MM.1S (cell line): ENCODE results near the gene PRICKLE1.

ENCODE experiments used
- DNase-seq: peaks from one replicate; pipeline ENCODE4 v3.0.0-alpha.2; 2015
- H2AFZ ChIP-seq: fragments of 300-600 bp; sonication (generic); 2 replicates; pipeline ENCODE4 v1.6.0; 2016; ENCODE audit warnings: antibody characterized with exemption, low read length
- H3F3A ChIP-seq: fragments of 300-600 bp; sonication (generic); 2 replicates; pipeline ENCODE4 v1.6.1; 2016; ENCODE audit warnings: mild to moderate bottlenecking, antibody characterized with exemption, low read length, moderate library complexity, mixed read lengths; ENCODE audit not compliant: insufficient read depth
- H3K27ac ChIP-seq: fragments of 300-600 bp; sonication (generic); 2 replicates; pipeline ENCODE4 v1.5.1; 2016; ENCODE audit warnings: mild to moderate bottlenecking, low read length
- H3K27me3 ChIP-seq: fragments of 300-600 bp; sonication (generic); replicated peaks from 2 replicates; pipeline ENCODE4 v1.6.0; 2016; ENCODE audit warnings: low read length; ENCODE audit not compliant: insufficient read depth
- H3K36me3 ChIP-seq: fragments of 300-600 bp; sonication (generic); replicated peaks from 2 replicates; pipeline ENCODE4 v1.6.1; 2016; ENCODE audit warnings: mild to moderate bottlenecking, low read length, mixed read lengths; ENCODE audit not compliant: insufficient read depth
- H3K4me1 ChIP-seq: fragments of 300-600 bp; sonication (generic); 2 replicates; pipeline ENCODE4 v1.6.1; 2016; ENCODE audit warnings: low read length, mixed read lengths
- H3K4me2 ChIP-seq: fragments of 300-600 bp; sonication (generic); 2 replicates; pipeline ENCODE4 v1.6.0; 2016; ENCODE audit warnings: low read depth, low read length
- H3K4me3 ChIP-seq: fragments of 300-600 bp; sonication (generic); 2 replicates; pipeline ENCODE4 v1.5.1; 2016; ENCODE audit warnings: low read length, mixed read lengths
- H3K79me2 ChIP-seq: fragments of 300-600 bp; sonication (generic); 2 replicates; pipeline ENCODE4 v1.6.1; 2016; ENCODE audit warnings: mixed run types, low read length, mixed read lengths
- H3K9ac ChIP-seq: fragments of 300-600 bp; sonication (generic); 2 replicates; pipeline ENCODE4 v1.6.1; 2016; ENCODE audit warnings: low read length, mixed read lengths
- H3K9me2 ChIP-seq: fragments of 300-600 bp; sonication (generic); replicated peaks from 2 replicates; pipeline ENCODE4 v1.6.1; 2016; ENCODE audit warnings: mild to moderate bottlenecking, low read length, mixed read lengths; ENCODE audit not compliant: insufficient read depth
- H3K9me3 ChIP-seq: fragments of 300-600 bp; sonication (generic); replicated peaks from 2 replicates; pipeline ENCODE4 v1.6.1; 2016; ENCODE audit warnings: mild to moderate bottlenecking, low read length, mixed read lengths; ENCODE audit not compliant: insufficient read depth
- H4K20me1 ChIP-seq: fragments of 300-600 bp; sonication (generic); 2 replicates; pipeline ENCODE4 v1.6.1; 2016; ENCODE audit warnings: mild to moderate bottlenecking, low read length, moderate library complexity, mixed read lengths; ENCODE audit not compliant: insufficient read depth
- CTCF ChIP-seq: fragments of 300-600 bp; sonication (generic); IDR thresholded peaks from 2 replicates; pipeline ENCODE4 v1.5.1; 2016; ENCODE audit warnings: antibody characterized with exemption, low read length, mixed read lengths
- EZH2 ChIP-seq: fragments of 300-600 bp; sonication (generic); optimal IDR thresholded peaks from 2 replicates; pipeline ENCODE3; 2017; ENCODE audit warnings: low read depth, mild to moderate bottlenecking, antibody characterized with exemption, low read length, mixed read lengths
- EZH2phosphoT487 ChIP-seq: fragments of 300-600 bp; sonication (generic); IDR thresholded peaks from 2 replicates; pipeline ENCODE4 v1.6.1; 2018; ENCODE audit warnings: antibody characterized with exemption, low read length

The PRICKLE1 gene

GRCh38 chr12:42609605-42610004 is 20.1 kb upstream of the PRICKLE1 start:
- no peaks in the 10 kb centered on the region for H3K9me2 ChIP-seq
- H3K4me3 ChIP-seq: no peak overlapping the region
- TF ChIP-seq EZH2 (no peak), EZH2phosphoT487 (no peak), CTCF (no peak)
- no peak overlapping the region for H3K27ac ChIP-seq
- H3K4me1 ChIP-seq: no peaks in the 10 kb centered on the region
- H3K79me2 ChIP-seq: no peaks in the 10 kb centered on the region
- no peaks in the 10 kb centered on the region for H3K9me3 ChIP-seq
- no peak overlapping the region for H3K4me2 ChIP-seq
- no peaks in the 10 kb centered on the region for H3K36me3 ChIP-seq
- DNase-seq: no peak
- no peak overlapping the region for H2AFZ ChIP-seq
- H3F3A ChIP-seq: no peaks in the 10 kb centered on the region
- no peaks in the 10 kb centered on the region for H4K20me1 ChIP-seq
- H3K27me3 ChIP-seq: no peaks in the 10 kb centered on the region
- no peak overlapping the region for H3K9ac ChIP-seq

- no peaks in the 10 kb centered on the region for H3K9me3 ChIP-seq
- H3K9ac ChIP-seq: no peak overlapping the region
- H2AFZ ChIP-seq: no peak overlapping the region
- H3K9me2 ChIP-seq: no peaks in the 10 kb centered on the region
- no peak for TF ChIP-seq EZH2phosphoT487
- TF ChIP-seq EZH2: no peak
- TF ChIP-seq CTCF: no peak
- no peak overlapping the region for H3K4me3 ChIP-seq
- H3K27ac ChIP-seq: no peak overlapping the region
- H3K4me1 ChIP-seq: no peaks in the 10 kb centered on the region
- H3K4me2 ChIP-seq: no peak overlapping the region
- H3K79me2 ChIP-seq: no peaks in the 10 kb centered on the region
- no peak for DNase-seq
- no peaks in the 10 kb centered on the region for H3K36me3 ChIP-seq
- no peaks in the 10 kb centered on the region for H3F3A ChIP-seq
- no peaks in the 10 kb centered on the region for H4K20me1 ChIP-seq
- no peaks in the 10 kb centered on the region for H3K27me3 ChIP-seq
These were observed 18.8 kb upstream of the PRICKLE1 start for GRCh38 chr12:42608196-42608825.

- no peaks in the 10 kb centered on the region for H3K79me2 ChIP-seq
- no peaks in the 10 kb centered on the region for H3K9me3 ChIP-seq
- TF ChIP-seq CTCF (no peak), EZH2phosphoT487 (no peak), EZH2 (no peak)
- H3K9ac ChIP-seq: no peak overlapping the region
- H3F3A ChIP-seq: no peaks in the 10 kb centered on the region
- no peaks in the 10 kb centered on the region for H3K36me3 ChIP-seq
- H3K4me3 ChIP-seq: no peak overlapping the region
- H3K27ac ChIP-seq: no peak overlapping the region
- H3K4me1 ChIP-seq: no peaks in the 10 kb centered on the region
- H3K9me2 ChIP-seq: no peaks in the 10 kb centered on the region
- H4K20me1 ChIP-seq: no peaks in the 10 kb centered on the region
- no peaks in the 10 kb centered on the region for H3K27me3 ChIP-seq
- H2AFZ ChIP-seq: no peak overlapping the region
- H3K4me2 ChIP-seq: no peak overlapping the region
- DNase-seq: no peak
These were observed 18.1 kb upstream of the PRICKLE1 start for GRCh38 chr12:42607584-42608058.
